ENCODE results near the gene DOCK4. TPM values are rescaled to one million over a fixed set of nuclear protein-coding genes. Genes with fewer than 3 reads are reported as not detected.
A peak's percentile ranks its signal among the peaks of the same experiment; 100 is the strongest.

The DOCK4 gene
- total RNA-seq, 1 donor from 2014 or later: 162 TPM

- no peak for DNase-seq
These were observed 100.3 kb downstream of the DOCK4 start for GRCh38 chr7:112105584-112106530.

- no peak for DNase-seq
These were observed 102.1 kb downstream of the DOCK4 start for GRCh38 chr7:112104120-112104519.

GRCh38 chr7:112103246-112103645, 103.0 kb downstream of the DOCK4 start:
- DNase-seq: peak; percentile 75

DNA sequence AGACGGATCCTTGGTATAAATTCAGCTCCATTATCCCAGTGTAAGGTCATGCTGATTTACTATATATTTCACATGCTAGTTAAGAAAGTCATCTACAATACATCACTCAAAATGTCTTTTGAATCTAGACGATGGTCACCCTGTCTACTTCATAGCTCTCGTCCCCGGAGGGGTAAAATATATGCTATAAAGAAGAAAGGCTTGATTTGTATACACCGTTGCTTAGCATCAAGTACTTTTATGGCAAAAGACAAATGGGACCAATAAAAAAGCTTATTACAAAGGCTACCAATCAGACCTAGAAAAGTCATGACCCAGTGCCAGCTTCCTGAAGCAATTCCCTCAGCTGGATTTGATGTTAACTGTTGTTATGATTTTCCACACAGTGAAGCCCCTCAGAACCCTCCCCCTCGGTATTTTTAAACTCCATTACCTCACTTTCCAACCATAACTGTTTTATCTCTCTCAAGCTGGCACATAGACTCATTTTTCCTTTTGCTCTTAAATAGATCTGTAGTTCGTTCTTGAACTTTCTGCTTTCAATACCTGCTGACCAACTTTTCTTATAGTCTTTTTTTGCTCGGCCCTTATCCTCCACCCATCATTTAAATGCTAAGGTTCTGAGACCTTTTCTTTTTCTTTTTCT, 104.9 kb downstream of the DOCK4 start:
- peak; percentile 43 for DNase-seq

- DNase-seq: peak; percentile 37
These were observed 108.7 kb downstream of the DOCK4 start for GRCh38 chr7:112097524-112097923.

DNA sequence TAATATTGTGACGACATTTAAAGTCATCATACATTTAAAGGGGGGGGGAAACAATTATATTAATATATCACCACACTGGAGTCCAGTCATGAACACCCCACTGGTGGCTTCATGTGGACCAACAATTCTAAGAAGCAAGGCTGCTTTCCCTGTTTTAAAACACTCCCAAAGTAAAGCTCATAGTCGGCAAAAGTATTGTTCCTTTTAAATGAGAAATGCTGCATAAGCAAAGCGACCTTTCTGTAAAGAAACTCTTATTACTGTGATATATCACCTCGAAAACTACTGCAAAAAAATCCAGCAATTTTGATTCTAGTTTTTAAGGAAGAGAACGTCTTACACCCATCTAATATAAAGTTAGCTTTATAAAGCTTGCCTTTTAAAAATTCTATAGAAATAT, 112.8 kb downstream of the DOCK4 start:
- DNase-seq: no peak

DNA sequence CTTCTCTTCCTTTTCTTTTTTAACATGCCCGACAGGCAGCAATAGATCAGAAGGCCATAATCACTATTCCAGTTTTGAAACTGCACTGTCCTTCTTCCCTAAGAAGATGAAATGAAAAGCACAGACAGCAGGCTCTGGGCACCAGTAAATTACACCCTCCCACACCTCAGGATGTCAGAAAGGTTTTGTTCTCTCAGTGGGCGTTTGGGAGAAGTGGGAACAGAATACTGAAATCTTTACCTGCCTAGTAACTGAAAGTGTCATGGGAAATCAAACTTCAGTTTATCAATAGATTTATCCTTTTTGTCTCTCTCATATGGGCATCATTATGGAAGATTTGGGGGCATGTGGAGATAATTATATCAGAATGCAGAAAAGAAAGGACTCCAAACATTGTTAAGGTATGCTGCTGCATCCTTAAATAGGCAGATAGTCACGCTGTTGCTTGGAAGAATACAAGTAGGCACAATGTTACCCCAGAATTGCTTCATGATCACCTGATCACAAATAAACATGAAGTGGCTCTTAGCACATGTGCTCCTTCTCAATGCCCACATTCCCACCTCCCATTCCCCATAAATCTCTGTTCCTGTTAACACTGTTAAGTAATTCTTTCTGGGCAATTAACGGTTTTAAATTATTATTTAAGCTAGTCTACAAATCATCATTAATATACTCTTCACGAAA, 113.3 kb downstream of the DOCK4 start:
- no peak for DNase-seq

DNA sequence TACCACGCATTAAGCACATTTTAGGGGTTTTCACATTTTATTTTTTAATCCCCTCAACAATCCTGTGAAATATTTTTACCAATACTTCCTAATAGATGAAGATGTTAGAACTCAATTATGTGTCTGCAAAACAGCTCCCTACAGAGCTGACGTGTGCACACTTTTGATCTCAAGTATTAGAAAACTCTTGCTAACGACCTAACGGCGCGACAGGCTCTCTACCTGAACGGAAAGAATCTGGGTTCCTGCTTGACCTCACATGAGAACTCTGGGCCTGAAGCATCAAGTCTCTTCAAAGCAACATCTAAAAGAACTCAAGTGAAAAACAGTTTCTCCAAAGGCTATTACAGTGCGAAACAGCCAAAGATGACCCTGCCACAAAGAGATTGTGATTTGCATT, 113.9 kb downstream of the DOCK4 start:
- DNase-seq: no peak

DNA sequence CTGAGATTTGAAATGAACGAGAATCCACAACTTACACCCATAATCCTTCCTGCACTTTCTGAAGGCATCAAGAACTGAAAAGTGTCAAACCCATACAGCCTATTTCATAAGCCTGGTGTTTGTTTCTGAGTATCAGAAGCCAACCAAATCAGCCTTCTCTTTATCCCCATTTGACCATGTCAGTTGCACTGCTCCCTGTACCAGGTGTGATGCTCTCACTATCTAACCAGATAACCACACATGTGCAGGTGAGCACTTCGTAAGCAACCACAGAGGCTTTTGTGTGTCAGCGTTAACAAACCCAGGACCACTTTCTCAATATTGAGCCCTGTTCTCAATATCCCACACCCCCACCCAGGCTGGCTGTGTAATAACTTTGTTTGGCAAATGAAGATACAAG, 114.4 kb downstream of the DOCK4 start:
- DNase-seq: no peak

GRCh38 chr7:112089551-112089950, 116.6 kb downstream of the DOCK4 start:
- peak; percentile 45 for DNase-seq

GRCh38 chr7:112088484-112089016, 117.6 kb downstream of the DOCK4 start:
- DNase-seq: no peak

GRCh38 chr7:112086496-112087254, 119.5 kb downstream of the DOCK4 start:
- no peak for DNase-seq

DNA sequence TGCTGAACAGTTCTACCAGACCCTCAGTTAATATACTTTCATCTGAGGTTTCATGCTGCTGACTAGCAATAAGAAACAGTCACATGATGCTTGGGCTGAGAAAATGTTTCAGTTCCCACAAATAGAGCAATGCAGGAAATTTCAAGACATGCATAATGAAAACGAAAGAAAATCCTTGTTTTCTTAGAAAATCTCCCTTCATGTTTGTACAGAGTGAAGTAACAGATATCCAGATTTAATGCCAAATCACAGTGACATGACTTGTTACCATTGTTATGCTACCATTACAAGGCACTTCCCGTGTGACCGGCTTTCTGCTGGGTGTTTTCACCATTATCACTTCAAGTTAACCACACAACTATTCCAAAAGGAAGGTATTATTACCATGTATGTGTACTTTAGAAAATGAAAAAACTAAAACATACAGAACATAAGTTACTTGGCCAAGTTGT, 121.7 kb downstream of the DOCK4 start:
- peak; percentile 45 for DNase-seq

GRCh38 chr7:112083776-112084355, 122.3 kb downstream of the DOCK4 start:
- no peak for DNase-seq

- peak; percentile 27 for DNase-seq
These were observed 123.9 kb downstream of the DOCK4 start for GRCh38 chr7:112082306-112082705.

GRCh38 chr7:112081778-112082177, 124.4 kb downstream of the DOCK4 start:
- DNase-seq: no peak

GRCh38 chr7:112080978-112081377, 125.2 kb downstream of the DOCK4 start:
- peak; percentile 69 for DNase-seq

GRCh38 chr7:112080441-112080840, 125.8 kb downstream of the DOCK4 start:
- DNase-seq: peak; percentile 93

GRCh38 chr7:112079673-112080072, 126.5 kb downstream of the DOCK4 start:
- DNase-seq: peak; percentile 37

DNA sequence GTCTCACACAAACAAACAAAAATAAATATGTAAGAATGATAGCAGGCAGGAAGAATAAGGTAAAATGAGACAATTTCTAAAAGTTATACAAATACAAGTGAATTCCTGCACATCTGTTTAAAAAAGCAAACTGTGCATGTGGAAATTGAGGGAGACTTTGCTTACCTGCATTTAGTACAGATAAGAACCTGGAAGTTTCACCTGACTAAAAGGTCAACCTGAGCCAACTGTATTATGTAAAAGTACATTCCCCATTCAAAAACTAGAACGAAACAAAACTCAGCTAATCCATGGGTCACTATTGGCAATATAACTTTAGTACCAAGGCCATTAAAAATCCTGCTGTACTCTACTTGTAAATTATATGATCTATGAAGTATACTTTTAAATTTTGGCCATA, 127.1 kb downstream of the DOCK4 start:
- DNase-seq: no peak

- no peak for DNase-seq
These were observed 129.9 kb downstream of the DOCK4 start for GRCh38 chr7:112076324-112076723.

GRCh38 chr7:112074464-112074863, 131.7 kb downstream of the DOCK4 start:
- DNase-seq: no peak

Data from dermis blood vessel endothelial cell (primary cell).